Measurements from ENCODE around the gene LRP1. TPM values are rescaled to one million over a fixed set of nuclear protein-coding genes. Genes with fewer than 3 reads are reported as not detected.

Gene LRP1
- total RNA-seq, 1 donor from 2014 or later: 253 TPM

DNA sequence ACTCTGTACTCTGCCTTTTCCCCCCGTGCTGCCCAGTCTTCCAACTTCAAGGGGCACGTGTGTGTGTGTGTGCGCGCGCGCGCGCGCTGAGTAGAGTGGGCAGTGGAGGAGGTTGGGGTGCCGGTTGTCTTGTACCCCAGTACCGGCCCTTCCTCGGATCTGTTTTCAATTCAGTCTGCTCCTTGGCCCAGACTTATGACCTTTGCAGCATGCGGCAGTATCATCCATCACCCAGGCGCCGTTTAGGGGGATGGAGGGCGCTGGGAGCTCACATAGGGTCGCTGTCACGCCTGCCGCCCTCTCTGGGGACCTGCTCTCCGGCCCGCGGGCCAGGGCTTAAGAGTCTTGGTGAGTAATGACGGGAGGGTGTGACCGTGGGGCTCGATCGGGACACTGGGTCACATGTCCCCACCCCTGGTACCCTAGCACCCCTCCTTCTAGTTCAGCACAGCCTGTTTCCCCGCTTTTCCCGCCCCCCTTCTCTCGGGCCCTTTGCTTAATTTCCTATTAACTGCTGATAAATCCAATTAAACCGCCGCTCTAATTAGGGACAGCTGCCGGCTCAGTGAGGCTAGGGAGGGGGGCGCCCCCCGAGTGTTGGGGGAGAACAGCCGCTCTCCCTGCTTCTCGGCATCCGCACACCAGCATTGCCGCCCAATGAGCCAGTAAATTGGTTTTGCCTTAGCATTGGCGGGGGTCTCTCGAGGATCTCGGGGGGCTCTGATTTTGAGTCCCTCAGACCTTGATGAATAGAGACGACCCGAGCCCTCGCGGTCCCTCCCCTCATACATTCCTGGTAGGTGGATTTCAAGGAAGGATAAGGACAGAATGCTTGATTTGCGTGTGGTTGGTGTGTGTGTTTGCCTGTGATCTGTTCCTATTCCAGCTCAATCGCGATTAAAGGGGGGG, 113.4 kb downstream of the LRP1 start:
- peaks cover 48% of the 10 kb centered on the region for H3K4me1 Mint-ChIP-seq
- peaks cover 79% of the 10 kb centered on the region for H3K27me3 Mint-ChIP-seq (ENCODE audit: low read depth)
- TF ChIP-seq, protein P1, sequence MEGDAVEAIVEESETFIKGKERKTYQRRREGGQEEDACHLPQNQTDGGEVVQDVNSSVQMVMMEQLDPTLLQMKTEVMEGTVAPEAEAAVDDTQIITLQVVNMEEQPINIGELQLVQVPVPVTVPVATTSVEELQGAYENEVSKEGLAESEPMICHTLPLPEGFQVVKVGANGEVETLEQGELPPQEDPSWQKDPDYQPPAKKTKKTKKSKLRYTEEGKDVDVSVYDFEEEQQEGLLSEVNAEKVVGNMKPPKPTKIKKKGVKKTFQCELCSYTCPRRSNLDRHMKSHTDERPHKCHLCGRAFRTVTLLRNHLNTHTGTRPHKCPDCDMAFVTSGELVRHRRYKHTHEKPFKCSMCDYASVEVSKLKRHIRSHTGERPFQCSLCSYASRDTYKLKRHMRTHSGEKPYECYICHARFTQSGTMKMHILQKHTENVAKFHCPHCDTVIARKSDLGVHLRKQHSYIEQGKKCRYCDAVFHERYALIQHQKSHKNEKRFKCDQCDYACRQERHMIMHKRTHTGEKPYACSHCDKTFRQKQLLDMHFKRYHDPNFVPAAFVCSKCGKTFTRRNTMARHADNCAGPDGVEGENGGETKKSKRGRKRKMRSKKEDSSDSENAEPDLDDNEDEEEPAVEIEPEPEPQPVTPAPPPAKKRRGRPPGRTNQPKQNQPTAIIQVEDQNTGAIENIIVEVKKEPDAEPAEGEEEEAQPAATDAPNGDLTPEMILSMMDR (IDR thresholded peaks at IDR 0.05; ENCODE audit: unreplicated experiment): no peak
- no peak for DNase-seq (ENCODE audit: low spot score in 2 of 2, unreplicated experiment in 2 of 2)
- H3K9me3 Mint-ChIP-seq: no peaks in the 10 kb centered on the region
- peak overlapping the region; percentile 38 for H3K4me3 Mint-ChIP-seq
- H3K27ac Mint-ChIP-seq: no peak overlapping the region
- H3K36me3 Mint-ChIP-seq: no peaks in the 10 kb centered on the region

GRCh38 chr12:57242329-57242690, 114.0 kb downstream of the LRP1 start:
- Mint-ChIP-seq H3K4me3 (peak overlapping the region; percentile 68), H3K4me1 (peaks cover 45% of the 10 kb centered on the region), H3K36me3 (no peaks in the 10 kb centered on the region), H3K9me3 (no peaks in the 10 kb centered on the region), H3K27ac (no peak overlapping the region), H3K27me3 (ENCODE audit: low read depth) (peaks cover 73% of the 10 kb centered on the region)
- DNase-seq (ENCODE audit: low spot score in 2 of 2, unreplicated experiment in 2 of 2): no peak
- TF ChIP-seq, protein P1 (IDR thresholded peaks at IDR 0.05; ENCODE audit: unreplicated experiment): no peak

GRCh38 chr12:57242691-57243454, 114.6 kb downstream of the LRP1 start:
- H3K4me1 Mint-ChIP-seq: peaks cover 41% of the 10 kb centered on the region
- H3K4me3 Mint-ChIP-seq: peak overlapping the region; percentile 68
- TF ChIP-seq, protein P1 (IDR thresholded peaks at IDR 0.05; ENCODE audit: unreplicated experiment): peak; percentile 66
- no peaks in the 10 kb centered on the region for H3K9me3 Mint-ChIP-seq
- DNase-seq (ENCODE audit: low spot score in 2 of 2, unreplicated experiment in 2 of 2): peak; percentile 68 to 90
- peaks cover 67% of the 10 kb centered on the region for H3K27me3 Mint-ChIP-seq (ENCODE audit: low read depth)
- peak overlapping the region; percentile 34 for H3K27ac Mint-ChIP-seq
- no peaks in the 10 kb centered on the region for H3K36me3 Mint-ChIP-seq

DNA sequence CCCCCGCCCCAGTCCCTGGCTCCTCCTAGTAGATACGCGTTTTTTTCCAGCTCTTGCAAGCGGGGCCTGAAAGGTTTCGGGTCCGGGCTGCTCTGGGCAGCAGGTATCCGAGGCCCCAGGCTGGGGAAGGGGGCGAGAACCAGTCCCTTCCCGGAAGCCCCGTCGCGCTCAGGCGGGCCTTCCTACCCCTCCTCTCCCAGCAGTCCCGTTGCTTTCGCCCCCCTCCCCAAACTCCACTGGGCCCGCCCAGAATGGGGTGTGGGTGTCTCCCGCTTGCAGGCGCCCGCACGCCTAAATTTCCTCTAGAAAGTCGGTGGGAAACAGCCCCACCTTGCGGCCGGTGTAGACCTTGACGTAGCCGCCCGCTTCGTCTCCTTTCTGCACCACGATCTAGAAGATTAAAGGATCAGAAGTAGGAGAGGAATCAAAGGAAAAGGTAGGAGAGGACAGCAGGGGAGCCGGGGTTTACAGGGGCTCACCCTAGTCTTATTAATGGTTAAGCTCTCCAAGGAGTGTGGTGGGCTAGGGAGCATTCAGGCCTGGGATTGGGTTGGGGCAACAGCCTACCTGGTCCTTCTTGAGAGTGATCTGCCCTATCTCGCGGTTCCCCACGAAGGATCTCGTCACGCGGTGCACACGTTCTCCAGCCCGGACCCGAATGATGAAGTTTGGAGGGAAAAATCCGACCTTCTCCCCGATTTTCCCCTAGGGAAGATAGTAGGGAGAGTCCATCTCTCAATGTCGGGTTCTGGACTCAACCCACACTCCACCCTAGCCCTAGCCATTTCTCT, 115.4 kb downstream of the LRP1 start:
- TF ChIP-seq, protein P1 (IDR thresholded peaks at IDR 0.05; ENCODE audit: unreplicated experiment): peak; percentile 61
- Mint-ChIP-seq H3K9me3 (no peaks in the 10 kb centered on the region), H3K4me1 (peaks cover 37% of the 10 kb centered on the region), H3K36me3 (peaks cover 2% of the 10 kb centered on the region), H3K4me3 (peak overlapping the region; percentile 68), H3K27me3 (ENCODE audit: low read depth) (peaks cover 59% of the 10 kb centered on the region), H3K27ac (no peak overlapping the region)
- peak; percentile 66 to 86 for DNase-seq (ENCODE audit: low spot score in 2 of 2, unreplicated experiment in 2 of 2)

DNA sequence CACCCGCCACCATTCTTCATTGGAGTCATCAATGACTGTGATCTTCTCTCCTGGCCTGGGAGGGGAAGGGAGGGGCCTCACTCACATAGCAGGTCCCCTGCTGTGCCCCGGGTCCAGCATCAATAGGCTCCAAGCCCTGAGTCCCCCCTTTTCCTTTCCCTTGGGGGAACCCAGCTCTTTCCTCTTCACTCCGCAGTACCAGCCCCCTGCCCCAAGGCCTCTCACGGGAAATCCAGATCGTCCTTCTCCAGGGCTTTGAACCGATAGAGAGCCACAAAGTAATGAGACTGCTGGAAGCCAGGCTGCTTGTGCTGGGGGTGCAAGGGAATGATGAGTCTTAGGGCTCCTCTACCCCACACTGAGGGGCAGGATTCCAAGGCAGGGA, 116.0 kb downstream of the LRP1 start:
- no peak for DNase-seq (ENCODE audit: low spot score in 2 of 2, unreplicated experiment in 2 of 2)
- H3K27me3 Mint-ChIP-seq (ENCODE audit: low read depth): peaks cover 53% of the 10 kb centered on the region

More for the DNA sequence above, 116.0 kb downstream of the LRP1 start:
- H3K36me3 Mint-ChIP-seq: peaks cover 4% of the 10 kb centered on the region
- H3K9me3 Mint-ChIP-seq: no peaks in the 10 kb centered on the region
- TF ChIP-seq, protein P1 (IDR thresholded peaks at IDR 0.05; ENCODE audit: unreplicated experiment): no peak
- peak overlapping the region; percentile 39 for H3K4me3 Mint-ChIP-seq
- peaks cover 34% of the 10 kb centered on the region for H3K4me1 Mint-ChIP-seq
- H3K27ac Mint-ChIP-seq: no peak overlapping the region
